Activated naive CD4-positive, alpha-beta T cell treated with anti-CD3 and anti-CD28 coated beads, Interleukin-2, amount 50 U/mL, for 72 hours (primary cell): ENCODE results near the gene RASD2. TPM values are rescaled to one million over a fixed set of nuclear protein-coding genes. Genes with fewer than 3 reads are reported as not detected.

Experiments used
- ATAC-seq, 2 donors: fragments of 150-1000 bp; cut with Tn5 transposase; 2 replicates each; pipeline ENCODE4 v1.10.0; 2021; ENCODE audit warnings: mild to moderate bottlenecking in 2 of 2, moderate library complexity in 2 of 2
- DNase-seq, 2 donors: peaks; one replicate each; pipeline ENCODE4 v3.0.0; 2021 to 2022; ENCODE audit warnings: low spot score in 2 of 2
- H3K27ac Mint-ChIP-seq, 2 donors: one replicate each; pipeline ENCODE4 v1.8.0; 2022; ENCODE audit warnings: mild to moderate bottlenecking in 2 of 2, mixed read lengths in 2 of 2
- H3K36me3 Mint-ChIP-seq, 2 donors: one replicate each; pipeline ENCODE4 v1.8.0; 2022; ENCODE audit warnings: mixed read lengths in 2 of 2
- H3K9me3 Mint-ChIP-seq, 2 donors: one replicate each; pipeline ENCODE4 v1.8.0; 2022; ENCODE audit warnings: mixed read lengths in 2 of 2
- total RNA-seq, 2 donors: library from RNA; stranded (reverse); gene quantifications; one replicate each; pipeline ENCODE4 v1.2.3, GENCODE V29; 2022

Gene RASD2
- total RNA-seq, 2 donors from 2014 or later = 0.08 to 0.46 TPM

- peak in 1 of 2 donors; percentile 56 for DNase-seq
- H3K27ac Mint-ChIP-seq = peak overlapping the region in 1 of 2 donors; percentile 52
- H3K9me3 Mint-ChIP-seq = no peaks in the 10 kb centered on the region
- ATAC-seq = peak; percentile 69 to 73
- H3K36me3 Mint-ChIP-seq = no peaks in the 10 kb centered on the region
Observed at GRCh38 chr22:35582861-35583670, 42.4 kb downstream of the RASD2 start.

DNA sequence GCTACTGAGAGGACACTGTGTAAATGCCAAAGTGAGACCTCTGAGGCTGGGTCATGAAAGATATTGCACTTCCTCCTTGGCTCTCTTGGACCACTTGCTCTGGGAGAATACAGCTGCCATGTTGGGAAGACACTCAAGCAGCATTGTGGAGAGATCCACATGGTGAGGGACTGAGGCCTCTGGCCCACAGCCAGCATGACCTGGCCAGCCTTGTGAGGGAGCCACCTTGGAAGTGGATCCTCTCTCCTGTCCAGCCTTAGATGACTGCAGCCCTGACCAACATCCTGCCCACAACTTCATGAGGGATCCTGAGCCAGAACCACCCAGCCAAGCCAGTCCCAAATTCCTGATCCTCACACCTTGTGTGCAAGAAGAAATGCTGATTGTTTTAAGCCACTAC is 46.1 kb downstream of the RASD2 start:
- no peak for ATAC-seq
- Mint-ChIP-seq H3K27ac (no peak overlapping the region), H3K9me3 (no peaks in the 10 kb centered on the region), H3K36me3 (no peaks in the 10 kb centered on the region)
- DNase-seq = no peak

DNA sequence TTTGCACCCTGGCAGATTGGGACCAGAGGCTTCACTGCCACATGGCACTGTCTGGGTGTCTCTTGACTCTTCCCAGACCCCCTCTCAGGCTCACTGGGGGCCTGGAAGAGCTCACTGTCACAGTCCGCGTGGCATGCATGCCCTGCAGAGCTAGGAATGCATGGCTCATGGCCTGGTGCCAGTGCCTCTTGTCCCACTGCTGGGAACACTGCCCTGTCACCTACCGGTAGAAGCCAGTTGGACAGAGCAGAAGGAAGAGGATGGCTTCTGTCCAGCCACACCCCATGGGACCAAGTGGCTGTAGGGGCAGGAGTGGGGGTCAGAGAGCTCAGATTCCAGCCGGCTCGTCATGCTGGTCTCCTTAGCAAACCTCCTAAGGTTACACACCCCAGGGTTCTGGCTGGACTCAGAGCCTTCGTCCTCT is 46.8 kb downstream of the RASD2 start:
- Mint-ChIP-seq H3K36me3 (no peaks in the 10 kb centered on the region), H3K9me3 (no peaks in the 10 kb centered on the region), H3K27ac (peak overlapping the region in 1 of 2 donors; percentile 28)
- DNase-seq = no peak
- no peak for ATAC-seq

DNA sequence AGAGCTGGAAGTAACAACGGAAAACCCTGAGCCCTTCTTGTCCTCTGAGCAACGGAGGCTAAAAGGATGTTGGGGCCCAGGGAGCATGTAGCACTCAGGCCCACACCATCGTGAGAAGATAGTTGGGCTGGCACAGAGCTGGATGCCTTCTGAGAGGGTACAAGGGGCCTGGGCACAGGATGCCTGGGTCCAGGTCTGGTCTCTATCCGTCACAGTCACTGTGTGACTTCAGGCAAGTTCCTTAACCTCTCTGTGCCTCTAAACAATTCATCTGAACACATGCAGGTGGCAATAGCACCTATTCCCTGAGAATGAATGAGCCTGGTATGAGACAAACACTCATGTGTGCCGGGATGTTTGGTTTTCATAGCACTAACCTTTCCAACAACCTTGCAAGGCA is 47.3 kb downstream of the RASD2 start:
- ATAC-seq (no peak), DNase-seq (no peak)
- Mint-ChIP-seq H3K27ac (peak overlapping the region in 1 of 2 donors; percentile 28), H3K9me3 (no peaks in the 10 kb centered on the region), H3K36me3 (no peaks in the 10 kb centered on the region)

- no peak for DNase-seq
- Mint-ChIP-seq H3K36me3 (no peaks in the 10 kb centered on the region), H3K9me3 (no peaks in the 10 kb centered on the region), H3K27ac (no peak overlapping the region)
- ATAC-seq = peak in 1 of 2 donors; percentile 82
Observed at GRCh38 chr22:35589071-35589755, 48.6 kb downstream of the RASD2 start.

- no peak for DNase-seq
- Mint-ChIP-seq H3K27ac (no peak overlapping the region), H3K36me3 (no peaks in the 10 kb centered on the region), H3K9me3 (no peaks in the 10 kb centered on the region)
- no peak for ATAC-seq
Observed at GRCh38 chr22:35589756-35590093, 49.1 kb downstream of the RASD2 start.

- ATAC-seq (no peak), DNase-seq (no peak)
- H3K36me3 Mint-ChIP-seq = no peaks in the 10 kb centered on the region
Observed at GRCh38 chr22:35590634-35591295, 50.1 kb downstream of the RASD2 start.

DNA sequence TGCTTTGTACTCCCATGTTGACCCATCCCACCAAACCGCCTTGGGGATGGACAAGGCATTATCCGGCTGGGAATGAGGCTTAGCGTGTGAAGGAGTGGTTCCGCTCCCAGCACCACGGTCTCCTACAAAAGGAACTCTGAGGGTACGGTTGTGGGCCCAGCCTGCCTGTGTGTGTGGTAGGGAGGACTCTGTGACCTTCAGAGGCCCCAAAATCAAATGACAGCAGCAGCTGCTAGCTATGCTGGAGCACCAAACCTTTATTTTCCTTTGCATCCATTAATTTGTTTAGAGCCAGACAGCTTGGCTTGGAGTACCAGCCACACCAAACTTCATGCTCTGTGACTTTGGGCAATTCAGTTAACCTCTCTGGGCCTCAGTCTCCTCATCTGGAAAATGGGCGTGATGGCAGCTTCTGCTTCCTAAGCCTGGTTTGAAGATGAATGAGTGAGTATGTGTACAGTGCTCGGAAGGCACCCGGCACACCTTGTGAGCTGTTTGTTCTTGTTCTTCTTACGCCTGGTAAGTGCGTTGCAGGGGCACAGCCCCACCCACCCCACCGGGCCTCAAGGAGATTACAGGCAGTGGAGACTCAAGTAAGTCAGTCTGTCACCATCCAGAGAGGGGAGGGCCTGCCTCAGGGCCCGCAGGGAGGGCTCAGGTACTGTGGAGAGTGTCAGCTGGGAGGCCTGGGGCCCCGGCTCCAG is 51.2 kb downstream of the RASD2 start:
- Mint-ChIP-seq H3K9me3 (no peaks in the 10 kb centered on the region), H3K27ac (peak overlapping the region in 1 of 2 donors; percentile 23), H3K36me3 (no peaks in the 10 kb centered on the region)
- ATAC-seq (no peak), DNase-seq (no peak)

More at GRCh38 chr22:35590634-35591295, 50.1 kb downstream of the RASD2 start:
- Mint-ChIP-seq H3K9me3 (no peaks in the 10 kb centered on the region), H3K27ac (no peak overlapping the region)

- Mint-ChIP-seq H3K36me3 (no peaks in the 10 kb centered on the region), H3K9me3 (no peaks in the 10 kb centered on the region), H3K27ac (peak overlapping the region in 1 of 2 donors; percentile 75)
- no peak for ATAC-seq
- DNase-seq = no peak
Observed at GRCh38 chr22:35592418-35592967, 51.9 kb downstream of the RASD2 start.

GRCh38 chr22:35593071-35593890 is 52.6 kb downstream of the RASD2 start:
- DNase-seq = no peak
- Mint-ChIP-seq H3K9me3 (no peaks in the 10 kb centered on the region), H3K36me3 (no peaks in the 10 kb centered on the region), H3K27ac (peak overlapping the region in 1 of 2 donors; percentile 75)
- ATAC-seq = no peak

DNA sequence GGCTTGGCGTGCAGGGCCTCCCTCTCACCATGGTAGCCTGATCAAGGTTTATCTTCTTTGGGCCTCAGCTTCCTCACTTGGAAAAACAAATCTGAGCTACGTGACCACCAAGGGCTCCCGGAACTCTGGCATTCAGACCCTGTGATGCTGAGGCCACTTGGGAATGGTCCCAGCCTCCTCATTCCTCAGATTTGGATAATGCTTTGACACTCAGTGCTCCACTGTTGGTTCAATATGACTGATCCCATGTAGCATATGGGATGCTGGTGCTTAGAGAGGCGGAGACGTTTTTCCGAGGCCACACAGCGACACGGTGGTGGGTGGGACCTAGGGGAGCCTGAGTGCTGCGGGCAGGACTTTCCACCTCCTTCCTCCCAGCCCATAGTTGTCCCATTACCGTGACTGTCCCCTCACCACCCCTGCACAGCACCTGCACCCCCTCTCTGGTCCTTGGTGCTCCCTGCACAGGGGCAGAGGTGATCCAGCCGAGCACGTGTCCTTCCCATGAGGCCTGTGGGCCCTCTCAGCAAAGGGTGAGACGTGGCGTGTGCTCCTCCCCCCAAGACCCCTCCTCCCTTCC is 53.4 kb downstream of the RASD2 start:
- H3K27ac Mint-ChIP-seq = no peak overlapping the region
- H3K36me3 Mint-ChIP-seq = no peaks in the 10 kb centered on the region
- DNase-seq (no peak), ATAC-seq (no peak)
- no peaks in the 10 kb centered on the region for H3K9me3 Mint-ChIP-seq

GRCh38 chr22:35594686-35595085 is 54.1 kb downstream of the RASD2 start:
- H3K36me3 Mint-ChIP-seq = no peaks in the 10 kb centered on the region
- ATAC-seq (no peak), DNase-seq (no peak)
- H3K27ac Mint-ChIP-seq = no peak overlapping the region
- H3K9me3 Mint-ChIP-seq = no peaks in the 10 kb centered on the region

GRCh38 chr22:35596821-35597220 is 56.2 kb downstream of the RASD2 start:
- no peaks in the 10 kb centered on the region for H3K36me3 Mint-ChIP-seq
- no peak overlapping the region for H3K27ac Mint-ChIP-seq
- no peak for DNase-seq
- H3K9me3 Mint-ChIP-seq = no peaks in the 10 kb centered on the region
- ATAC-seq = no peak

DNA sequence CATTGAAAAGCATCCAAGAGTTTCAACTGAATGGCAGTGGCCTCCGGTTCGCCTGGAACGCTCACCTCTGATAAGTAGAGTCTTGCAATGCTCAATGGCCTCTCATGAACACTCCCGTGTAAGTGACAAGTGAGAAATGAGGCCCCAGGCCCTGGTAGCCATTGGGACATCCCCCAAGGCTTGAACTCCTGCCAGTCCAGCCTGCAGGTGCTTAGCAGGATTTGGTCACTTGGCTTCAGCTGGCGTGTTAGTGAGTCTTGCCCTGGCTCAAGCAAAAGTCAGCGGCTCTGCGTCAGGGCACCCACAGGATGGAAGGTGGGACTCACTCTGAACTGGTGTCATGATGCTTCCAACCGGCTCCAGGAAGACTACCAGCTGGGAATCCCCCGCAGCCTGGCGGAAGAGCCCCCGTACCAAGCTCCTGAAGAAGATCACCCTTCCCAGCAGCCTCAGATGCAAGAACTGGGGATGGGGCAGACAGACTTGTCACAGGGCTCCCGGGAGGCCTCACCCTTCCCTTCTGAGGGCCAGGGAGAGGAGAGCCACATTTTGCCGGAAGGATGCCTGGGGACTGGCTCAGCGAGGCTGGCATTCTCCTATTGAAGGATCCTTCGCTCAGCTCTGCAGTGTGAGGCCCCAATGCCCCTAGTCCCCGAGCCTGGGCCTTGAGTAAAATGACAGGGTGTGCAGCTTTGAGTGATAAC is 57.2 kb downstream of the RASD2 start:
- Mint-ChIP-seq H3K36me3 (no peaks in the 10 kb centered on the region), H3K9me3 (no peaks in the 10 kb centered on the region), H3K27ac (no peak overlapping the region)
- ATAC-seq = no peak
- DNase-seq = no peak

DNA sequence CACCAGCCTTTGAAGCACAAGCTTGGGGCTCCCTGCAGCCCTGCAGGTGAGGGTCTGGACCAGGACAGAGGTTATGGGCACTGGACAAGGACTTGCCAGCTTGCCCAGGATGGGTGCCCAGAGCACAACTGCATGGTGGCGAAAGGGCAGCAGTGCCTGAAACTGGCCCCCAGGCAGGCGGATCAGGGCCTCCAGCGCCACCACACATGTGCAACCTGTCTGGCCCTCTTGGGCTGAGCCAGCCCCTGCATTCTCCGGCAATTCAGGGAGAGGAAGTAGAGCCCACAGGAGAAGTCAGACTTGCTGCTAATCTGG is 57.7 kb downstream of the RASD2 start:
- H3K9me3 Mint-ChIP-seq = no peaks in the 10 kb centered on the region
- DNase-seq = no peak
- ATAC-seq = no peak
- H3K36me3 Mint-ChIP-seq = no peaks in the 10 kb centered on the region
- H3K27ac Mint-ChIP-seq = no peak overlapping the region
